ENCODE results near the gene ATG7.

The ATG7 gene

DNA sequence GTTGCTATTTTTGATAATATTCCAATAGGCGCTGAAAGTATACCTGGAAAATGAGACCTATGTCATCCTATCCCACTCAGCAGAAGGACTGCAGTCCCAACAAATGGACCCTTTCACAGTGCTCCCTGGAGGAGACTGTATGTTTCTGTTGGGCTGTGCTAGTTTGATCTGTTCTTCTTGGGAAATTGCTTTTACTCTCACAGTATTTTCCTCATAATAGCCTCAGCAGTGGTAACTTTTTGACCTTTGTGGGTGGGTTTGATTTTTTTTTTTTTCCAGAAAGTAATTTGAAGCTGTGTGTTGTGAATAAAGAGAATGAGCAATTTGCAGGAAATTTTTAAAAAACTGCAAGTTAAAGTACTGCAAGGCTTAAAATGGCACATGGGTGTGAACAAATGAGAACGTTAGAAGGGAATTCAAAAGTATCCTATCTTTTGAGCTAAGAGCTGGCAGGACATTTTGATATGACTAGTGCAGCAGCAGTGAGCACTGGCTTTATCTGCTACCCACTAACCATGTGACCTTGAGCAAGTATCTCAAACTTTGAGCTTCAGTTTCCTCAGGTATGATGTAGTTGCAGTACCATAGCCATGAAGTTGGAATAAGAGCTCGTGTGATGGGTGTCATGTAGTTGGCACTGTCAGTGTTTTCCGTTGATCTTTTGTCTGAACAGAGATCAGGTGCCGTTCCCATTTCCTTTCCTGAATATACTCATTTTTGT, 118.4 kb downstream of the ATG7 start:
- Mint-ChIP-seq H3K4me1 (peaks cover 55% of the 10 kb centered on the region), H3K27me3 (ENCODE audit: low read depth) (no peaks in the 10 kb centered on the region), H3K4me3 (peak overlapping the region in 2 of 3 experiments; percentile 16 to 25), H3K27ac (peak overlapping the region; percentile 63 to 96 (median 94)), H3K9me3 (no peaks in the 10 kb centered on the region), H3K36me3 (ENCODE audit: low read depth) (peaks cover 6% of the 10 kb centered on the region)
- TF ChIP-seq, protein P1, sequence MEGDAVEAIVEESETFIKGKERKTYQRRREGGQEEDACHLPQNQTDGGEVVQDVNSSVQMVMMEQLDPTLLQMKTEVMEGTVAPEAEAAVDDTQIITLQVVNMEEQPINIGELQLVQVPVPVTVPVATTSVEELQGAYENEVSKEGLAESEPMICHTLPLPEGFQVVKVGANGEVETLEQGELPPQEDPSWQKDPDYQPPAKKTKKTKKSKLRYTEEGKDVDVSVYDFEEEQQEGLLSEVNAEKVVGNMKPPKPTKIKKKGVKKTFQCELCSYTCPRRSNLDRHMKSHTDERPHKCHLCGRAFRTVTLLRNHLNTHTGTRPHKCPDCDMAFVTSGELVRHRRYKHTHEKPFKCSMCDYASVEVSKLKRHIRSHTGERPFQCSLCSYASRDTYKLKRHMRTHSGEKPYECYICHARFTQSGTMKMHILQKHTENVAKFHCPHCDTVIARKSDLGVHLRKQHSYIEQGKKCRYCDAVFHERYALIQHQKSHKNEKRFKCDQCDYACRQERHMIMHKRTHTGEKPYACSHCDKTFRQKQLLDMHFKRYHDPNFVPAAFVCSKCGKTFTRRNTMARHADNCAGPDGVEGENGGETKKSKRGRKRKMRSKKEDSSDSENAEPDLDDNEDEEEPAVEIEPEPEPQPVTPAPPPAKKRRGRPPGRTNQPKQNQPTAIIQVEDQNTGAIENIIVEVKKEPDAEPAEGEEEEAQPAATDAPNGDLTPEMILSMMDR (IDR thresholded peaks at IDR 0.05; ENCODE audit: unreplicated experiment in 3 of 3) = no peak

DNA sequence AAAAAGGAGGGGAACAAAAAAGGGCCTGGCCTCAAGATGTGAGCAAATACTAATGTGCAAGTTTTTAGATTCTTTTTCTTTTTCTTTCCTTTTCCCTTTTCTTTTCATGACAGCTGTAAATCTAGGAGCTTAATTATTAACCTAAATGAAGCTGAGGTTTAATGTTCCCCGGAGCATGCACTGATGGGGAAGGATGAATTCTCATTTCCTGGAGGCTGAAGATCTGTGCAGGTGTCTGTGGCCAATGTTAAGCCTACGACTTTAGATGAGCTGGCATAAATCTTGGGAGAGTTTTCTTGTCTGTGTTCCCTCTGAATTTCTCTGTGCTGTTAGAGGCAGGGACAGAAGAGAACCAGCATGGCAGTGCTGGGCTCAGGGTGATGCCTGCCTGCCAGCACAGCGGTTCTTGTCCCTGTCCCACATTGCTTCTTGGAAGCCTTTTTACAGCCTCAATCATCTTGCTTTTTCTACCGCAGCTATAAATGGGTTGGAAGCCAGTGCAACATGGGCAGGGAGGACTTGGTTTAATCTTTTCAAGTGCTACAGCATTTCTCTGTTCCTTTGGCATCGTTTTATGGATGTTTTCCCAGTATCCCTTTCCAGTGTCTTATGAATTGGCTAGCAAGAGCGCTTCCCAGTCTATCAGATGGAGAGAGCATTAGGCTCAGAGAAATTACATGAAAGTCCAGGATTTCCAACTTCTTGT, 119.1 kb downstream of the ATG7 start:
- Mint-ChIP-seq H3K27me3 (ENCODE audit: low read depth) (no peaks in the 10 kb centered on the region), H3K4me1 (peaks cover 47% of the 10 kb centered on the region), H3K4me3 (peak overlapping the region in 1 of 3 experiments; percentile 3), H3K9me3 (no peaks in the 10 kb centered on the region), H3K27ac (peak overlapping the region; percentile 66 to 96 (median 94)), H3K36me3 (ENCODE audit: low read depth) (peaks cover 6% of the 10 kb centered on the region)
- TF ChIP-seq, protein P1 (IDR thresholded peaks at IDR 0.05; ENCODE audit: unreplicated experiment in 3 of 3) = no peak

DNA sequence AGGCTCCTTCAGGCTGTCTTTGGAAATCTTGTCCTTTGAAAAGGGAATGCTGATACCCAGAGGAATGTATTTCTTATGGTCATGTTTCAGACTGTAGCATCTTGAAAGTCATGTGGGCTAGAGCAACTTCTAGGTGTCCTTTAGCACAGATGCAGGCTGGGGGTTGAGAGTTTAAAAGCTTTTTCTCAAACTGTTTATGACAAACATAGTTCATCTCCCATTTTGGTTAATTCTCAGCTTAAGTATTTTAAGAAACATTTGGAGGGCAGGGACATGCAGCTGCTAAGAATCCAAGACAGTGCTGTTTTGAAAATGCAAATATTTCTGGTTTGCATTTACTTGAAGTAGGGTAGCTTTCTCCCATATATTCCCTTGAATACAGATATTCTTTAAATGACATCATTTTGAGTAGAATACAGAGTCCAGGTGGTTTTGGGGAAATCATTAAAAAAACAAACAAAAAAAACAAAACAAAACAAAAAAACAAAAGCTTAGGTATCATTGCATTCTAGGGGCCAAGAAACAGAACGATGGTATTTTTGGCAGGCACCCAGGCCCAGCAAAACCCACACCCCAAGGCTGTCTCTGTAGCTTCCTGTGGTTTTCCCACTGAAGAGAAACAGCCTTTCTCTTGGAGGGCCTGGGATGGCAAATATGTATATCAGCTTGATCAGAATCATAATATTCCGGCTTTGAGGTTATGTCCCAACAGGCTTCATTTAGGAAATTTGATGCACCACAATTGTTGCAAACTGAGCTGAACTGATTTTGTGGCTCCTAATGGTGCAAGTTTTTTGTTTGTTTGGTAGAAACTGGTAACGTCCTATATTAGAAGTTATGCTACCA, 120.0 kb downstream of the ATG7 start:
- peak overlapping the region; percentile 66 to 96 (median 94) for H3K27ac Mint-ChIP-seq
- H3K9me3 Mint-ChIP-seq = no peaks in the 10 kb centered on the region
- no peaks in the 10 kb centered on the region for H3K27me3 Mint-ChIP-seq (ENCODE audit: low read depth)
- peak overlapping the region in 1 of 3 experiments; percentile 50 for H3K4me3 Mint-ChIP-seq
- H3K36me3 Mint-ChIP-seq (ENCODE audit: low read depth) = peaks cover 6% of the 10 kb centered on the region
- TF ChIP-seq, protein P1 (IDR thresholded peaks at IDR 0.05; ENCODE audit: unreplicated experiment in 3 of 3) = no peak
- peaks cover 38% of the 10 kb centered on the region for H3K4me1 Mint-ChIP-seq

DNA sequence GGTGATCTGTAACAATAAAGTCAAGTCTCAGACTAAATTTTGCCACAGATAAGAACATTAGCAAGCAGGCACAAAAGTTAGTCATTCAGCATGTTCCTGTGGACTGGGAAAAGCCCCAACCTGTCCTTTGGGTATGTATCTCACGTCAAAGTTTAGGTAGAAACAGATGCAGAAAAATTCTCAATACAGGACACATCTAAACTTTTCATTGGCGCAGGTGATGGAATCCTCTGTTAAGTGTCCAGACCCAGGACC, 120.6 kb downstream of the ATG7 start:
- H3K36me3 Mint-ChIP-seq (ENCODE audit: low read depth) = peaks cover 6% of the 10 kb centered on the region
- TF ChIP-seq, protein P1 (IDR thresholded peaks at IDR 0.05; ENCODE audit: unreplicated experiment in 3 of 3) = no peak
- no peaks in the 10 kb centered on the region for H3K27me3 Mint-ChIP-seq (ENCODE audit: low read depth)
- H3K27ac Mint-ChIP-seq = peak overlapping the region; percentile 66 to 96 (median 94)
- H3K9me3 Mint-ChIP-seq = no peaks in the 10 kb centered on the region
- H3K4me1 Mint-ChIP-seq = peaks cover 38% of the 10 kb centered on the region
- no peak overlapping the region for H3K4me3 Mint-ChIP-seq

DNA sequence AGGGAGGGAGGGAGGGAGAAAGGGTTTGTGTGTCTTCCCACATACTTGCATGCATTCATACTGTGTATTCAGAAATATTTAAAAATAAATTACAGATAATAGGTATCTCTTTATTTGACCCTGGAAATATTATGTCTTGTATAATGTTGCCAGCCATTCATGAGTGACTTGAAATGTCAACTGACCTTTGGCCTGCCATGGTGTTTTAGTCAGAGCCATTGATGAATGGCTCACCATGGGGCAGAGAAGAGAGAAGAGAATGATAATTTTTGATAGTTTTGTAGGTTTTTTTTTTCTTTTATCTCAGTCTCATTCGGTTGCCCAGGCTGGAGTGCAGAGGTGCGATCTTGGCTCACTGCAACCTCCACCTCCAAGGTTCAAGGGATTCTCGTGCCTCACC, 121.2 kb downstream of the ATG7 start:
- Mint-ChIP-seq H3K27ac (no peak overlapping the region), H3K9me3 (no peaks in the 10 kb centered on the region), H3K4me1 (peaks cover 38% of the 10 kb centered on the region), H3K27me3 (ENCODE audit: low read depth) (no peaks in the 10 kb centered on the region), H3K36me3 (ENCODE audit: low read depth) (peaks cover 6% of the 10 kb centered on the region), H3K4me3 (no peak overlapping the region)
- TF ChIP-seq, protein P1 (IDR thresholded peaks at IDR 0.05; ENCODE audit: unreplicated experiment in 3 of 3) = no peak

All from nephron (organoid).